Hematopoietic multipotent progenitor cell (in vitro differentiated cells): Measurements from ENCODE around the gene SH3PXD2A. TPM values are rescaled to one million over a fixed set of nuclear protein-coding genes. Genes with fewer than 3 reads are reported as not detected.

Experiments used
- DNase-seq, 3 donors: peaks; one replicate each; pipeline ENCODE4 v3.0.0-alpha.2; 2011 to 2015; ENCODE audit warnings: low read depth in 2 of 3, low spot score in 2 of 3
- total RNA-seq: library from RNA; depleted of rRNA; stranded (reverse); fragments of >200 nt; gene quantifications from one replicate; pipeline ENCODE4 v1.2.3, GENCODE V29; 2012

SH3PXD2A gene
- total RNA-seq, 1 donor, result 2.7 TPM

DNA sequence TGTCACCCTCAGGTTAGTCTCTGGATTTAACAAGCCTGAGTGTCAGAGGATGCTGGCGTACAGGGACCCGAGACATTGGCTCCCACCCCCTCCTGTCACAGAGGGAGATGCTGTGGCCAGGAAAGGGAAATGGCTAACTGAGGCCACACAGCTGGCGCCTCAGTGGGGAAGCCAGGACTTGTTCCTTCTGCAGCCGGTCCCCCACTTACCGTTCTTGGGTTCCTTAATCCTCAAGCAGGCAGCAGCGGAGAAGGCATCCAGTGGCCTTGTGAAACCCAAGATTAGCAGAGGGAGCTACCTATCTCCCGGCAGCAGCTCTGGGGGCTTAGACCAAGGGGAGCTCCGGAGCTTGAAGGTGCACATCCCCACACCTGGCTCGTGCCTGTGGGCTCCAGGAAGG lies 296.5 kb downstream of the SH3PXD2A start:
- DNase-seq, result peak in 1 of 3 donors; percentile 54

DNA sequence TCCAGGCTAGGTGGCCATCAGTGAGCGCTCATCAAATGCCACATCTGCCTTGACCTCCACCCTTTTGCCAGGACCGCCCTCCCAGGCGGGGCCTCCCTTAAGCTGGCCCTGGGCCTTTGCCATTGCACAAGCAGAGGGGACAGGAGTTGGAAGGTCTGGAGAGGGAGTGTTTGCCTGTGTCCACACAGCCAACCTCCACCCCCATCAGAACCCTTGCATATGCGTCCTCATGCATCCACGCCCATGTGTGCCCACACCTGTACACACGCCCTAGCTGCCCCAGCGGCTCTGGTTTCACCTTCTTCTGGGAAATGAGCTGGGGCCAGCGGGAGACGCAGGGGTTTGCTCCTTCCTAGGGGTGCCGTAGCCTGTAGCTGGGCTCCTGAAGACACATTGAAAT lies 297.9 kb downstream of the SH3PXD2A start:
- DNase-seq, result no peak

DNA sequence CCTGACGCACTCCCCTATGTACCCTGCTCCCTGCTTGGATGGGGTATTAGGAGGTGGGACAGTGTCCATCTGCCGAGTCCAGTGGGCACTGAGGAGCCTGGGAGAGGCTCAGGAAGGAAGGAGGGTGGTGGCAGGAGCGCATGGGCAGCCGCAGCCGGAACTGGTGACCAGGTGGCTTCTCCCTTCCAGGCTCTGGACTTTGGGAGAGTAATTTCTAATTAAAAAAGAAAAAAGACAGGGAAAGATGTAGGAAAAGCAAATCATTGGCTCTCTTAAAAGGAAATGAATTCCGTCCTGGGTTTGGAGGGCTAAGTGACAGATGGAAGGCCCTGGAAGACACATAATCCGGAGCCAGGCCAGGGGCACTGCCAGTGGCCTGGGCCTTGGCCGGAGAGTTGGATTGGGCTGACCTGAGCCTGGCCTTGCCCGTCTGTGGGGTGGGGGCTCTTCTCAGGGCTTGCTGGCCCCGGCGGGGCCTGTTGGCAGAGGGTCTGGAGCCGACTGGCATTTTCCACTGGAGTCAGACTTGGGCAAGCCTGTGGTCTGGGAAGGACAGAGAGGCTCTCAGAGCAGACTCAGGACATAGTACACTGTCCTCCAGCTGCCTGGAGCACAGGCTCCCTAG lies 298.9 kb downstream of the SH3PXD2A start:
- no peak for DNase-seq

DNA sequence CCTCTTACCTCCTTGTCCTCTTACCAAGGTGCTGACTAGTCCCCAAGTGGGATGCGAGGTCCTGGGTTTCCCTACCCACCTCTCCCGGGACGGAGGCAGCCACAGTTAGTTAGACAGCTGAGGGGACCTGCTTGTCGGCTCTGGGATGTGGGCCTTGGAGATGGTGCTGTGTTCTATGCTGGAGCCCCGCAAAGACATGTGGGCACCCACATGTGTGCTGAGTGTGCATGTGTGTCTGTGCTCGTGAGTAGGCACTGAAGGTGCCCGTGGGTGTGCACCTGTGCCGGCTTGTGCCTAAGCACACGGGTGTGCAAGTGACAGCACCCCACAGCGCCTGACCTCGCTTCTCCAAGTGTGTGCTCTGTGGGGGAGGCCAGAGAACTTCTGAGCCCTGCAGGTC lies 299.7 kb downstream of the SH3PXD2A start:
- no peak for DNase-seq

DNA sequence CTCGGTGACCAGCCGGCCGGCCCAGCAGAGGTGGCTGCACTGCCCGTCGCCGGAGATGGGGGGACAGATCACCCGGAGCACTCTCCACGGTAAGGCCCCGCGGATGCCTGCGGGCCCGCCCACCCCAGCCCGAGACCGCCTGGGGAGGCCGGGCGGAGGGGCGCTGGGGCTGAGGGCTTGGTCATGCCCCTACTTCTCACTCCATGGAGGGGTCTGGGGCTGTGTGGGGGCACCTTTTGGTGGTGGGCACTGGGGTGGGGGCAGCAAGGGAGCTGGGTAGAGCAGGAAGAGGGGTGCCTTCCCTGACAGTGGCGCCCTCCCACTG lies 300.1 kb downstream of the SH3PXD2A start:
- no peak for DNase-seq

DNA sequence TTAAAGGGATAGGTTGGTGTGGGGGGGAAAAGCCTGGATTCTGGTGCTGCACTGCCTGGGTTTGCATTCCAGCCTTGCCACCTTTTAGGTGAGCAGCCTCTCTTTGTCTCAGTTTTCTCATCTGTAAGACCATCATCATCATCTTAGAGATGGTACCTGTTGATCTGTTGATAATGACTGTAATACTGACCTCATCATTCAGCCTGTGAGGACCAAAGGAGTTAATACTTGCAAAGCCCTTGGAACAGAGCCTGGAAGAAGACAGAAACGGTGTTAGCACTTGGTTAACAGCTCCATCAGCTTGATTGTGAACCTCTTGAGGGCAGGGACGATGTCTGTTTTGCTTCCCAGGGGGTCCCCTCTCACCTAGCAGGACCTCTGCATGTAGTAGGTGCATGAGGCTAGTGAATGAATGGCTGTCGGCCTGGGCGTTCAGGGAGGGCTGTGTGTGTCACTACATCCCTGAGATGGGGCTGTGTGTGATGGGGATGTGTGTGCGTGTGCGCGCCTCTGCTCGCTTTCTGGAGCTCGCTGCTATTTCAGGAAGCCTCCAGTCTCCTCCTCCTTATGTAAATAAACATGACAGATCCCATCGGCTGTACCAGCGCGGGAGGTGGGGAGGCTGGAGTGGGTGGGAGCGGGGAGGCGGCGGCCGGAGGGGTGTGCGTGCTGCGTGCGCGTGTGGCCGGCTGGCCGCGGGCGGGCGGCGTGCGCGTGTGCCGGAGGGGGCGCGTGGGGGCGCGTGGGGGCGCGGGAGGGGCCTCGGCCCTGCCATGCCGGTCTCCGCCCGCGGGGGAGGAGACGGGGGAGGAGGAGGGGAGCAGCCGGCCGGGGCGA lies 300.7 kb downstream of the SH3PXD2A start:
- peak in 2 of 3 donors; percentile 52 to 64 for DNase-seq

DNA sequence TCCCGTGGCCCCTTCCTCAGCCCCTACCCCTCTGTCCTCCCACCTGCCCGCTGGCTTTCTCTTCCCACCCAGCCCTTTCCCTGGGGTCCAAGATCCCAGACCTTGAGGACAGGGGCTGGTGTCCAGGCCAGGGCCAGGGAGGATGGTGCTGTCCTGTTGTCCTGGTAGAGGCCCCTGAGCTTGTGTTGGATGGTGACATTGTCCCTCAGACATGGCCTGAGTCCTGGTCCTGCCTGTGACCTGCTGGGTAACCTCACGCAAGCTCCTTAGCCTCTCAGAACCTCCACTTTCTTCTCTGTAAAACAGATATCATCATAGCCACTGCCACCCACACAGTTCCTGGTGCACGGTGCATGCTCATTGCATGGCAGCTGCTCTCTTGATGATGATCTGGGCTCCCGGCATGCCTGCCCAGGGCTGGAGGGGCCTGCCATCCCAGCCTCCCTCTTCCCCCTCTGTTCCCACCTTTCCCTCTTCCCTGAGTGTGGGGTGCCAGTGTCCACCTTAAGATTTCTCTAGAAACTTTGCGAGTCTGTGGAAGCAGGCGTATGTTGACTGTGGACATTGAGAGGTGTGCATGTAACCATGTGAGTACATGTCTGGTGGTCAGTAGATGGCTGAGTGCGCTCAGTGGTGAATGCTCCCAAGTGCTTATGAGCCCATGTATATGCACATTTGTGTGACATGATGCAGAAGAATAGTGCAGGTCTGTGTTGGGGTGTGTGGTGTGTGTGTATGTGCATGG lies 301.5 kb downstream of the SH3PXD2A start:
- no peak for DNase-seq

DNA sequence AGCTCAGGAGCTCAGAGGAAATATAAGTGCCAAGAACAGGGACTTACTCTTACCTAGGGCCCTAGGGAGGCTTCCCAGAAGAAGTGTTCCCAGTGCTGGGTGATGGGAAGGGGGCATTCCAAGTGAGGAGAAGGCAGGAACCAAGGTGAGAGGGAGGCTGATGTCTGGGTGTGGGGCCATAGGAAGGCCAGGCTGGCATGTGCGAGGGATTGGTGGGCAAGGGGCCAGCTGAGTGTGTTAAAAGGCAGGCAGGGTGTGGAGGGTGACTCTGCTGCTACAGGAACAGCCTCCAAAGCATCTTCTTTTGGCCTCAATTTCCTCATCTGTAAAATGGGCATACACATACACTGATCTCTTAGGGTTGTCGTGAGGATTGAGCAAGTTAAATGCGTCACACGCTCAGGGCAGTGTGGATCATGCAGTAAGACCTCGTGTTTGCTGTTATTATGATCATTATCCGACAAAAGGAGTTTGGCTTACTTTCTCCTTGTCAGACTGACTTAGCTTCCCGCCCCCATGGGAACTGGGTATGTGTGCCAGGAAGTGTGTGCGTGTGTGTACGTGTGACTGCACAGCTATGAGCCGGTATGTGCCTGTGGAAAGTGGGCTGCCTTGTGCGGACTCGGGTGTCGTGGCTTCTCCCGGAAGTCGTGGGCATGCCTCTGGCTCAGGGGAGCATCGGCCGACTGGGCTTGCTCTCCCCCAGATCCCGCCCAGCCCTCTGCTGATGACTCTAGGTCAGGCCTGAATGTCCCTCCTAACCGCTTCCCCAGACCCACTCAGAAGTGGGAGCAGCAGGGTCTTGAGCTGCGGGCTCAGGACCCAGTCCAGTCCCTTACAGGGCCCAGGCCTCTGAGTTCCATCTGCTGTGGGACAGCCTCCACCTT lies 302.3 kb downstream of the SH3PXD2A start:
- no peak for DNase-seq

DNA sequence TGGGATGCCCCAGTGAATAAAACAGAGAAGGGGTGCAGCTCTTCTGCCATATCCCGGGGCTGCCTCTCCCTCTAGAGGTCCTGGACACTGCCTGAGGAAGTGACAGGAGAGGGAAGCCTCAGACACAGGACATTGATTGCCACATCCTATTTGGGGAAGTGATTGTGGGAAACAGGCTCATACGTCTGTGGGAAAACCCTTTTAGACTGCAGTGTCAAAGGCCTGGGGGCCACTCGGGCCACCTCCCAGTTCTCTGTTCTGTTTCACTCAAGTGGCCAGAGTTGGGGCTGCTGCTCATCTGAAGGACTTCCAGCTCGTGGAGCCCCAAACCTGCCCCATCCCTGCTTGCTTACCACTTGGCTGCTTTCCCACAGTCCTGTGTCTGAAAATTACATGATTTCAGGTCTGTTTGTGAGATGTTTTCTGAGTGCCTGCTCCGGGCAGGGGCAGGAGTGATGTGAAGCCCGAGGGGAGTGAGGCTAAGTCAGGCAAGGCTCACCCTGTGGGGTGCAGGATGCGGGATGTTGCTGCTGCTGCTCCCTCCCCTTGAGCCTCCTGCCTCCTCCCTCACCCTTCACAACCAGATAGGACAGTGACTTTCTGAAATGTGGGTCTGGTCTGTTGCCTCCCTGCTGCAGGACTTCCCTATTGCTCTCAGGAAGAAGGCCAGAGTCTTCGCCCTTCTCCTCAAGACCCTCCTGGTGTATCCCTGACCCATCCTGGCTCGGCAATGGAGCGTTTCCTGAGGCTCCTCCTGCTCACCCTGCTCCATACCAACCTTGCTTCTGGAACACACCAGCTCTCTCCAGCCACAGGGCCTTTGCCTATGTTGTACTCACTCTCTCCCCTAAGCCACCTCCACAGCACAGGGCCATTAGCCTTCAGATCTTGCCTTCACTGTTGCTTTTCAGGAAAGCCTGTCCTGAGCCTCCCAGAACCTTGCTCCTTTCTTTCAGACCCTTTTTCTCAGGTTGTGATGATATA lies 303.5 kb downstream of the SH3PXD2A start:
- no peak for DNase-seq

DNA sequence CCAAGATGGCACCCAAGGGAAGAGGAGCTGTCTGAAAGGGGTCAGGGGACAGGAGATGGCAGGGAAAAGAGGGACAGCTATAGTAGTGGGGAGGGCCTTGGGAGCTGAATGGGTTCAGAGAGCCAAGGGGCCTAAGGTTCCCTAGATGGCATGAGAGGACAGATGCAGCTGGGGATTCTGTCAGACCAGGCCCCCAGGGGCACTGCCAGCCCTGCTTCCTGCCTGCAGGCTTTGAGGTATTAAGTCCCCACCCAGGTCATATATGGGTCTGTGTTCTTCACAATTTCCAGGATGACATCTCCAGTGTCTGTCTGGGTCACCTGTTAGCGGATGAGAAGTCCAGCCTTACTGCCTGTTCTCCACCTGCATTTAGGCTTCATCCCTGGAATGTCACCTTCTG lies 305.1 kb downstream of the SH3PXD2A start:
- no peak for DNase-seq

DNA sequence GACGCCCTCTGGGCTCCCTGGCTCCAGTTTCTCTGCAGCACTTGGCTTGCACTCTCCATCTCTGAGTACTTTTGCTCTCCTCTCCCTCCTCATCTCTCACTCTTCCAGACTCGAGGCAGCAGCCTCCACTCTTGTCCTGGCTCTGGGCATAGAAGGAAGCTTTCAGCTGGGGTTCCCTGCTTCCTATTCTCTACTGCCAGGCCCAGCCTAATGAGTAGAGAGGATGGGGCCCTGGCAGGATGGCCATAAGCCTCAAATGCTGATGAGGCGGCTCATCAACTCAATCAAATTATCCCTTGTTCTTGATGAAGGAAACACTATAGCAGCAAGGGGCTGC lies 306.1 kb downstream of the SH3PXD2A start:
- DNase-seq, result no peak

DNA sequence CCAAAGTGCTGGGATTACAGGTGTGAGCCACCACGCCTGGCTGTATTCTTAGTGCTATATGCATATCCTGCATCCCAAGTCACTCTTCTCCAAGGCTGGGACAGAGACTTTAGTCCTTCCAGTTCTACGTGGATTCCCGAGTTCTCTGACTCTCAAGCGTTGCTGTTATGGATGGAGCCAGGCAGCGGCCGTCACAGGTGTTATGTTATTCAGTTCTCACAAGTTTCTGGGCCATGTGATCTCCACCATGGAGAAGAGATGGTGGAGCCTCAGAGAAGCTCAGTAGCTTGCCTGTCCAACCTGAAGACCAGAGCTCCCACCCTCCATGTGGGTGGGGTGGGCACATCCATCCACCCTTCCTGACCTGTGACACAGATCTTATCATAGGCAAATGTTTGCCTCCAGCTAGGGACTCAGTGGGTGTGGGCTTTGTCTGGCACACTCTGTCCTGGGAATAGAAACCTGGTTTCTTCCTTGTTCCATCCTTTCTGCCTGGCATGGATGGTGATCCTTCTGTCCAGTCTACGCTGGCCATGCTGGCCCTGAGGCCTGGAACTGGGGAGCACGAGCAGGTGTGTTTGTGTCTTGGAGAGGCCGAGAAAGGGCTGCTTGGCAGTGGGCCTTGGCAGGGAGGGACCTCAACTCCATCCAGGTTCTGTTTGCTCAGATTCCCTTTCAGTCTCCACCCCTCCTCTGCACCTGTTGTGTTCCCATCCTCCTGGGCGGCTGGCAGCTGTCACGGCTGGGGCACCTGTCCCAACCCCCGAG lies 306.6 kb downstream of the SH3PXD2A start:
- no peak for DNase-seq

DNA sequence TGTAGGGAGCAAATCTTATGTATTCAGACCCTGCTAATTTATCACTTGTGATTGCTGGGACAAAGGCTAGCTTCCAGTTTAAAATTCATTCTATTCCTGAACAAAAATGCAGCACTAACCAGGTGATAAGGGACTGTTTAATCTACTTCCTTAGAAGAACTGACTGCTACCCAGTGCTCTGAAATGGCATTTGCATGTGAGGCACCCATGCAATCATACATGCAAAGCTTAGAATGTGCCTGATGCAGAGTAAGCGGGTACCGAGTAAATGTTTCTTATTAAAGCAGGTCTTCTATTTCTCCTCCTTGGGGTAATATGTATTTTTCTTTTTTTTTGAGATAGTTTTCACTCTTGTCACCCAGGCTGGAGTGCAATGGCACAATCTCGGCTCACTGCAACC lies 307.4 kb downstream of the SH3PXD2A start:
- DNase-seq, result no peak

DNA sequence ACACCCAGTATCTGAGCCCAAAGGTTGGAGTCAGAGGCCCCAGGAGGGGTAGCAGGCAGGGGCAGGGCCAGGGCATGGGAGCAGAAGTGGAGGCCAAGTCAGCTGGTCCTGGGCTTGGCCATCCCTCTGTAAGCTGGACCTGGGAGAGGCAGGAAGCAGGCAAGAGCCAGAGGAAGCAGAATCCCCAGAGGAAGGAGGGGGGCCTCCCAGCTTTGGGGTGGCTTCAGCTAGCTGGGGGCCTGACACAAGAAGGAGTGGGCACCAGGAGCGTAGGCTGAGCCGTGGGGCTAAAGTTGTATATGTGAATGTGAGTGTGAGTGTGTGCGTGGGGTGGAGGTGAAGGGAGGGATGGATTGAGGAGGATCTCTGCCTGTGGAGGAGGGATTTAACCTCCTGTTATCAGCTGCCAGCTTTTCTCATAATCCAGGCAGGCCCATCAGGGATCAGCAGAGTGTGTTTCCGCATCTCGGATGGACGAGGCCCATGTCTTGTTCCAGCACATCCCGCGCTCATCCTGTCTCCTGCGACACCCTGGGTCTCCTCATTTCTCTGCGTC lies 307.9 kb downstream of the SH3PXD2A start:
- no peak for DNase-seq

DNA sequence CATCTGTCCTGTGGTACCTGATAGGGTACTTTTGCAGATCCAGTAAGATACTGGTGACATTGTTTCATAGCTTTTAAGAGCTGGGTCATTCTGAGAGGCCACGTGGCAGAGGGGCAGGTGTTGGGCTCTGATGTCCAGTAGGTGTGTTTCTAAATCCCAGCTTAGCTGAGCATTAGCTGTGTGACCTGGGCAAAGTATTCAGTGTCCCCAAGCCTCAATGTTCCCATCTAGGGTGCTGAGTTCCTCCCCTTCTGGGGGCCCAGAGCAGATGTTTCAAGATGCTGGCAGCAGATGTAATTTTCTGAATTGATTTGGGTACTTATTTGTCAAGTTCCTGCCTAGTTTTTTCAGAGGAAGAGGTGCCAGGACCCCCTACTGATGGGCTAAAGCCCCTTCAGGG lies 309.0 kb downstream of the SH3PXD2A start:
- no peak for DNase-seq

DNA sequence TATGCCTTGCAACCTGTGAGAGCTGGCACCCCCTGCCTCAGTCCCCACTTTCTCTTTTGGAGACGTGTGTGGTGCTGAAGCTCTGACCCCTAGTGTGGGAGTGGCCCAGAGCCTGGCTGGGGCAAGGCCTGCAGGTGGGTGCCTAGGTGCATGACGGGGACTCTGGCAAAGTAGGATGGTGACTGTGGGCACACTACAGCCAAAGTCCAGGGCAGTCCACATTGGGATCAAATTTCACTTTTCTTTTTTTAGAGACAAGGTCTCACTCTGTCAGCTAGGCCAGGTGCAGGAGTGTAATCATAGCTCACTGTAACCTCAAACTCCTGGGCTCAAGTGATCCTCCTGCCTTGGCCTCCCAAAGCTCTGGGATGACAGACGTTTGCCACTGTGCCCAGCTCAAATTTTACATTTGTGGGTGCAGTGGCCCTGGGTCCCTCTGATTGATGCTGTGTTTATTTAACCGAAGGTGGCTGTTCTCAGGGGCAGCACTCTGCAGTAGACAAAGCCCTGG lies 309.6 kb downstream of the SH3PXD2A start:
- DNase-seq, result no peak

DNA sequence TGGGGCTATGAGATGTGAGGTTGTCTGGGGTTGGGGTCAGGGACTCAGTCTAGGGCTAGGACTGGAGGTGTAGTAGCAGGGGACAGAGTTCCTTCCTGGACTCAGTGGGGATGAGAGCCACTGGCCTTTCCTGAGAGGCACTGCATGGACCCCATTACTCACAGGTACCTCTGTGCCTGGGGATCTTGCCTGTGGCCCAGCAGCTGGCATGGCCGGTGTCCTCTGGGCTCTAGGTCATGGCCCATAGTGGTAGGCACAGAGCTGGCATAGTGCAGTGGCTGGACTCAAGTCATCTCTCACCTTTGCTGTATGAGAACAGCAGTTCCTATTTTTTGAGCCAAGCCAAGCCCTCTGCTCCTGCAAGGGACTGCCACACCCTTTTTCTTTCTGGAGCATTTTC lies 310.0 kb downstream of the SH3PXD2A start:
- no peak for DNase-seq

DNA sequence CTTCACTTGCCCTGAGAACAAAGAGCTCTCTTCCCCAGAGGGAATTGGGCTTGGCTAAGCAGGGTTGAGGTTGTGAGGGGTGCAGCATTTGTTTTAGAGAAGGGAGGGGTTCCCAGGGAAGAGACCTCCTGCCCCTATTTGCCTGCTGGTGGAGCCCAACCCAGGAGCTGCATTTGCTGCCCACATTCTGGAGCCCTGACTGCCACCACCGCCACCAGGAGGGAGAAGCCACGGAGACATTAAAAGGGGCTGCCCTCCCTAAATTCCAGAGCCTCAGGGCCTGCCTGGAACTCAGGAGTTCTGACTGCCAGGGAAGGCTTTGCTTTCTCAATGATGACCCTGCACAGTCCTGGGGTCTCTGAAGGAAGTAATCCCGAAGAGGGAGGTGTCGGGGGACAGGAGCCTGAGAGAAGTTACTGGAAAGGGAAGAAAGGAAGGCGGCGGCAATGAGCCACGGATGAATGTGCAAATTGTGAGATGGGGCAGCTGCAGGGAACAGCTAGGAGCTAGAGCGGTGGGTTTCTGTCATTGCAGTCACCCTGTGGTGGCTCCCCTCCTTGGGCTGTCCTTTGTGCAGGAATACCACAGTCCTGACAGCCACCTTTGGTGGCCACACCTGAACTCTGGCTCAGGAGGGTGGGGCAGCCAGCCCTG lies 310.6 kb downstream of the SH3PXD2A start:
- DNase-seq, result no peak
